WTC11 (cell line): ENCODE data around the gene DPEP2. TPM values are rescaled to one million over a fixed set of nuclear protein-coding genes. Genes with fewer than 3 reads are reported as not detected.

Experiments used
- ATAC-seq: fragments of 200-7000 bp; cut with Tn5 transposase; 2 replicates; pipeline ENCODE4 v1.10.0; 2021; ENCODE audit warnings: mild to moderate bottlenecking, moderate library complexity
- CTCF ChIA-PET: fragments of 300-600 bp; sonication (Branson Sonifier 250); formaldehyde crosslinking; loops from one replicate; lab custom pipeline; 2021; ENCODE audit warnings: antibody characterized with exemption; lab: Charles Lee
- POLR2A ChIA-PET: fragments of 350-600 bp; sonication (Branson Sonifier 250); formaldehyde crosslinking; loops from one replicate; lab custom pipeline; 2021; ENCODE audit warnings: antibody characterized with exemption; lab: Charles Lee
- DNase-seq: peaks from one replicate; pipeline ENCODE4 v3.0.0; 2021; ENCODE audit warnings: low spot score
- H3K27ac Mint-ChIP-seq: 2 replicates; pipeline ENCODE4 v1.8.0; 2021; ENCODE audit warnings: mixed read lengths
- H3K27me3 Mint-ChIP-seq: 2 replicates; pipeline ENCODE4 v1.8.0; 2021; ENCODE audit warnings: low read depth, mild to moderate bottlenecking, moderate library complexity, mixed read lengths
- H3K36me3 Mint-ChIP-seq: 2 replicates; pipeline ENCODE4 v1.8.0; 2021; ENCODE audit warnings: mixed read lengths
- H3K4me1 Mint-ChIP-seq: 2 replicates; pipeline ENCODE4 v1.8.0; 2022; ENCODE audit warnings: mixed read lengths
- H3K4me3 Mint-ChIP-seq: 2 replicates; pipeline ENCODE4 v1.8.0; 2021; ENCODE audit warnings: mild to moderate bottlenecking, moderate library complexity, mixed read lengths
- H3K9me3 Mint-ChIP-seq: 2 replicates; pipeline ENCODE4 v1.8.0; 2021; ENCODE audit warnings: mixed read lengths
- AR ChIP-seq: fragments of 250-450 bp; sonication (Bioruptor Pico); IDR thresholded peaks from 2 replicates; pipeline ENCODE4 v1.9.0; 2021; ENCODE audit warnings: mild to moderate bottlenecking
- CDX4 ChIP-seq: fragments of 250-450 bp; sonication (Bioruptor Pico); IDR thresholded peaks from 2 replicates; pipeline ENCODE4 v1.9.0; 2021; ENCODE audit warnings: moderate library complexity, mild to moderate bottlenecking, inconsistent platforms, borderline replicate concordance
- CREM ChIP-seq: sonication (generic); formaldehyde crosslinking; IDR thresholded peaks from 2 replicates; pipeline ENCODE4 v1.8.1; 2022; ENCODE audit warnings: mild to moderate bottlenecking, missing genetic modification reagents, moderate library complexity
- JAZF1 ChIP-seq: fragments of 250-450 bp; sonication (Bioruptor Pico); IDR thresholded peaks from 2 replicates; pipeline ENCODE4 v1.9.0; 2021; ENCODE audit warnings: moderate library complexity, mild to moderate bottlenecking, inconsistent platforms
- MYBL2 ChIP-seq: sonication (generic); formaldehyde crosslinking; IDR thresholded peaks from 2 replicates; pipeline ENCODE4 v1.8.1; 2023; ENCODE audit warnings: mild to moderate bottlenecking, moderate library complexity, missing genetic modification reagents
- NFYB ChIP-seq: sonication (generic); formaldehyde crosslinking; conservative IDR thresholded peaks from 2 replicates; pipeline ENCODE4 v1.8.0; 2022; ENCODE audit warnings: low read depth, missing genetic modification reagents
- PRRX2 ChIP-seq: fragments of 250-450 bp; sonication (Bioruptor Pico); IDR thresholded peaks from 2 replicates; pipeline ENCODE4 v1.8.0; 2021; ENCODE audit warnings: mild to moderate bottlenecking
- TCF7 ChIP-seq: sonication (generic); formaldehyde crosslinking; IDR thresholded peaks from 2 replicates; pipeline ENCODE4 v1.8.0; 2022; ENCODE audit warnings: mild to moderate bottlenecking, low read depth, missing genetic modification reagents, moderate library complexity
- TEAD4 ChIP-seq: sonication (generic); formaldehyde crosslinking; IDR thresholded peaks from 2 replicates; pipeline ENCODE4 v1.8.0; 2022; ENCODE audit warnings: mild to moderate bottlenecking, missing genetic modification reagents
- ZBTB21 ChIP-seq: sonication (generic); formaldehyde crosslinking; IDR thresholded peaks from 2 replicates; pipeline ENCODE4 v1.8.1; 2023; ENCODE audit warnings: mild to moderate bottlenecking, missing genetic modification reagents, borderline replicate concordance
- ZNF281 ChIP-seq: sonication (generic); formaldehyde crosslinking; IDR thresholded peaks from 2 replicates; pipeline ENCODE4 v1.8.0; 2023; ENCODE audit warnings: mild to moderate bottlenecking, missing genetic modification reagents
- ZNF396 ChIP-seq: fragments of 250-450 bp; sonication (Bioruptor Pico); IDR thresholded peaks from 2 replicates; pipeline ENCODE4 v1.8.0; 2021; ENCODE audit warnings: mild to moderate bottlenecking, moderate library complexity, borderline replicate concordance
- ZNF423 ChIP-seq: fragments of 250-450 bp; sonication (Bioruptor Pico); IDR thresholded peaks from 2 replicates; pipeline ENCODE4 v2.1.2; 2022; ENCODE audit warnings: mild to moderate bottlenecking, moderate library complexity
- total RNA-seq: library from RNA; stranded (reverse); gene quantifications from 3 replicates; pipeline ENCODE4 v1.2.3, GENCODE V29; 2021
- TF ChIP-seq, protein P1 (sequence below): sonication (generic); formaldehyde crosslinking; IDR thresholded peaks from 2 replicates; pipeline ENCODE4 v1.8.0; 2022; ENCODE audit warnings: missing genetic modification reagents
- TF ChIP-seq, protein P2 (sequence below): sonication (generic); formaldehyde crosslinking; IDR thresholded peaks from 2 replicates; pipeline ENCODE4 v1.8.1; 2022; ENCODE audit warnings: missing genetic modification reagents, borderline replicate concordance
- TF ChIP-seq, protein P3 (sequence below): sonication (generic); formaldehyde crosslinking; IDR thresholded peaks from 2 replicates; pipeline ENCODE4 v1.8.1; 2023; ENCODE audit warnings: mild to moderate bottlenecking, missing genetic modification reagents, moderate library complexity
- TF ChIP-seq, protein P4 (sequence below): sonication (generic); formaldehyde crosslinking; IDR thresholded peaks from 2 replicates; pipeline ENCODE4 v1.8.1; 2022; ENCODE audit warnings: mild to moderate bottlenecking, missing genetic modification reagents, moderate library complexity, borderline replicate concordance

DPEP2 gene
- total RNA-seq, 1 experiment from 2014 or later: 0.13 TPM

- Mint-ChIP-seq H3K36me3 (no peaks in the 10 kb centered on the region), H3K4me3 (no peak overlapping the region), H3K27me3 (no peaks in the 10 kb centered on the region), H3K9me3 (peaks cover 4% of the 10 kb centered on the region), H3K27ac (no peak overlapping the region), H3K4me1 (peaks cover 8% of the 10 kb centered on the region)
- POLR2A ChIA-PET: interaction anchor here (0.8 kb wide), 1 partner anchor 20 kb away, joined by 3 read pairs; the partner anchor contains the start of genes DDX28 and DUS2
- DNase-seq (no peak), ATAC-seq (no peak)
- TF ChIP-seq, protein P1, sequence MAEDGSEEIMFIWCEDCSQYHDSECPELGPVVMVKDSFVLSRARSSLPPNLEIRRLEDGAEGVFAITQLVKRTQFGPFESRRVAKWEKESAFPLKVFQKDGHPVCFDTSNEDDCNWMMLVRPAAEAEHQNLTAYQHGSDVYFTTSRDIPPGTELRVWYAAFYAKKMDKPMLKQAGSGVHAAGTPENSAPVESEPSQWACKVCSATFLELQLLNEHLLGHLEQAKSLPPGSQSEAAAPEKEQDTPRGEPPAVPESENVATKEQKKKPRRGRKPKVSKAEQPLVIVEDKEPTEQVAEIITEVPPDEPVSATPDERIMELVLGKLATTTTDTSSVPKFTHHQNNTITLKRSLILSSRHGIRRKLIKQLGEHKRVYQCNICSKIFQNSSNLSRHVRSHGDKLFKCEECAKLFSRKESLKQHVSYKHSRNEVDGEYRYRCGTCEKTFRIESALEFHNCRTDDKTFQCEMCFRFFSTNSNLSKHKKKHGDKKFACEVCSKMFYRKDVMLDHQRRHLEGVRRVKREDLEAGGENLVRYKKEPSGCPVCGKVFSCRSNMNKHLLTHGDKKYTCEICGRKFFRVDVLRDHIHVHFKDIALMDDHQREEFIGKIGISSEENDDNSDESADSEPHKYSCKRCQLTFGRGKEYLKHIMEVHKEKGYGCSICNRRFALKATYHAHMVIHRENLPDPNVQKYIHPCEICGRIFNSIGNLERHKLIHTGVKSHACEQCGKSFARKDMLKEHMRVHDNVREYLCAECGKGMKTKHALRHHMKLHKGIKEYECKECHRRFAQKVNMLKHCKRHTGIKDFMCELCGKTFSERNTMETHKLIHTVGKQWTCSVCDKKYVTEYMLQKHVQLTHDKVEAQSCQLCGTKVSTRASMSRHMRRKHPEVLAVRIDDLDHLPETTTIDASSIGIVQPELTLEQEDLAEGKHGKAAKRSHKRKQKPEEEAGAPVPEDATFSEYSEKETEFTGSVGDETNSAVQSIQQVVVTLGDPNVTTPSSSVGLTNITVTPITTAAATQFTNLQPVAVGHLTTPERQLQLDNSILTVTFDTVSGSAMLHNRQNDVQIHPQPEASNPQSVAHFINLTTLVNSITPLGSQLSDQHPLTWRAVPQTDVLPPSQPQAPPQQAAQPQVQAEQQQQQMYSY (CRISPR knock-in tag): no peak
- TF ChIP-seq PRRX2 (CRISPR knock-in tag) (no peak), TCF7 (no peak), AR (CRISPR knock-in tag) (no peak), CDX4 (CRISPR knock-in tag) (no peak), ZBTB21 (CRISPR knock-in tag) (no peak), CREM (no peak), ZNF423 (CRISPR knock-in tag) (no peak), NFYB (CRISPR knock-in tag) (no peak), MYBL2 (CRISPR knock-in tag) (no peak), ZNF396 (CRISPR knock-in tag) (no peak), JAZF1 (no peak), TEAD4 (CRISPR knock-in tag) (no peak), ZNF281 (no peak)
- TF ChIP-seq, protein P2, sequence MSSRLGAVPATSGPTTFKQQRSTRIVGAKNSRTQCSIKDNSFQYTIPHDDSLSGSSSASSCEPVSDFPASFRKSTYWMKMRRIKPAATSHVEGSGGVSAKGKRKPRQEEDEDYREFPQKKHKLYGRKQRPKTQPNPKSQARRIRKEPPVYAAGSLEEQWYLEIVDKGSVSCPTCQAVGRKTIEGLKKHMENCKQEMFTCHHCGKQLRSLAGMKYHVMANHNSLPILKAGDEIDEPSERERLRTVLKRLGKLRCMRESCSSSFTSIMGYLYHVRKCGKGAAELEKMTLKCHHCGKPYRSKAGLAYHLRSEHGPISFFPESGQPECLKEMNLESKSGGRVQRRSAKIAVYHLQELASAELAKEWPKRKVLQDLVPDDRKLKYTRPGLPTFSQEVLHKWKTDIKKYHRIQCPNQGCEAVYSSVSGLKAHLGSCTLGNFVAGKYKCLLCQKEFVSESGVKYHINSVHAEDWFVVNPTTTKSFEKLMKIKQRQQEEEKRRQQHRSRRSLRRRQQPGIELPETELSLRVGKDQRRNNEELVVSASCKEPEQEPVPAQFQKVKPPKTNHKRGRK (CRISPR knock-in tag): no peak
- TF ChIP-seq, protein P3, sequence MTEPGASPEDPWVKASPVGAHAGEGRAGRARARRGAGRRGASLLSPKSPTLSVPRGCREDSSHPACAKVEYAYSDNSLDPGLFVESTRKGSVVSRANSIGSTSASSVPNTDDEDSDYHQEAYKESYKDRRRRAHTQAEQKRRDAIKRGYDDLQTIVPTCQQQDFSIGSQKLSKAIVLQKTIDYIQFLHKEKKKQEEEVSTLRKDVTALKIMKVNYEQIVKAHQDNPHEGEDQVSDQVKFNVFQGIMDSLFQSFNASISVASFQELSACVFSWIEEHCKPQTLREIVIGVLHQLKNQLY (CRISPR knock-in tag): no peak
- TF ChIP-seq, protein P4, sequence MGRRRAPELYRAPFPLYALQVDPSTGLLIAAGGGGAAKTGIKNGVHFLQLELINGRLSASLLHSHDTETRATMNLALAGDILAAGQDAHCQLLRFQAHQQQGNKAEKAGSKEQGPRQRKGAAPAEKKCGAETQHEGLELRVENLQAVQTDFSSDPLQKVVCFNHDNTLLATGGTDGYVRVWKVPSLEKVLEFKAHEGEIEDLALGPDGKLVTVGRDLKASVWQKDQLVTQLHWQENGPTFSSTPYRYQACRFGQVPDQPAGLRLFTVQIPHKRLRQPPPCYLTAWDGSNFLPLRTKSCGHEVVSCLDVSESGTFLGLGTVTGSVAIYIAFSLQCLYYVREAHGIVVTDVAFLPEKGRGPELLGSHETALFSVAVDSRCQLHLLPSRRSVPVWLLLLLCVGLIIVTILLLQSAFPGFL: no peak
- CTCF ChIA-PET: interaction anchor here (2.0 kb wide), 1 partner anchor 38 kb away, joined by 7 read pairs; no protein-coding TSS in a partner anchor
Measured at GRCh38 chr16:68003031-68003430, 3.7 kb upstream of the DPEP2 start.
